Stimulated activated CD8-positive, alpha-beta memory T cell treated with anti-CD3 and anti-CD28 coated beads, Interleukin-7, amount 100 ng/mL, for 48 hours (primary cell): ENCODE measurements around the gene CDK15.

Source experiments
- DNase-seq, 2 donors: peaks; one replicate each; pipeline ENCODE4 v3.0.0-alpha.2; 2020; ENCODE audit warnings: low read depth in 1 of 2; ENCODE audit errors: extremely low read depth in 1 of 2

The CDK15 gene

GRCh38 chr2:201860636-201861066 lies 54.3 kb downstream of the CDK15 start:
- DNase-seq = peak in 1 of 2 donors; percentile 15

- no peak for DNase-seq
Observed at GRCh38 chr2:201862843-201863242, 56.5 kb downstream of the CDK15 start.

- DNase-seq = no peak
Observed at GRCh38 chr2:201866643-201867473, 60.5 kb downstream of the CDK15 start.

GRCh38 chr2:201871471-201871870 lies 65.1 kb downstream of the CDK15 start:
- DNase-seq = no peak

GRCh38 chr2:201872591-201872990 lies 66.3 kb downstream of the CDK15 start:
- DNase-seq = no peak

GRCh38 chr2:201879996-201880395 lies 73.7 kb downstream of the CDK15 start:
- no peak for DNase-seq

- no peak for DNase-seq
Observed at GRCh38 chr2:201880579-201880978, 74.2 kb downstream of the CDK15 start.

- no peak for DNase-seq
Observed at GRCh38 chr2:201880993-201881611, 74.8 kb downstream of the CDK15 start.

- no peak for DNase-seq
Observed at GRCh38 chr2:201881741-201882140, 75.4 kb downstream of the CDK15 start.

- no peak for DNase-seq
Observed at GRCh38 chr2:201882353-201883090, 76.2 kb downstream of the CDK15 start.

GRCh38 chr2:201883606-201884369 lies 77.5 kb downstream of the CDK15 start:
- no peak for DNase-seq

- DNase-seq = no peak
Observed at GRCh38 chr2:201886504-201886903, 80.2 kb downstream of the CDK15 start.

GRCh38 chr2:201887773-201888425 lies 81.6 kb downstream of the CDK15 start:
- no peak for DNase-seq

GRCh38 chr2:201888426-201888800 lies 82.1 kb downstream of the CDK15 start:
- DNase-seq = no peak

GRCh38 chr2:201890453-201890852 lies 84.1 kb downstream of the CDK15 start:
- DNase-seq = no peak

- no peak for DNase-seq
Observed at GRCh38 chr2:201891676-201892075, 85.3 kb downstream of the CDK15 start.

GRCh38 chr2:201892516-201892915 lies 86.2 kb downstream of the CDK15 start:
- no peak for DNase-seq

- no peak for DNase-seq
Observed at GRCh38 chr2:201900362-201900761, 94.0 kb downstream of the CDK15 start.

GRCh38 chr2:201901786-201902185 lies 95.4 kb downstream of the CDK15 start:
- DNase-seq = no peak
